ENCODE measurements around the gene PLEKHG7.

The PLEKHG7 gene

GRCh38 chr12:92707926-92708325, 5.1 kb downstream of the PLEKHG7 start:
- DNase-seq (ENCODE audit: low spot score): no peak

GRCh38 chr12:92715625-92716024, 12.8 kb downstream of the PLEKHG7 start:
- no peak for DNase-seq (ENCODE audit: low spot score)

DNA sequence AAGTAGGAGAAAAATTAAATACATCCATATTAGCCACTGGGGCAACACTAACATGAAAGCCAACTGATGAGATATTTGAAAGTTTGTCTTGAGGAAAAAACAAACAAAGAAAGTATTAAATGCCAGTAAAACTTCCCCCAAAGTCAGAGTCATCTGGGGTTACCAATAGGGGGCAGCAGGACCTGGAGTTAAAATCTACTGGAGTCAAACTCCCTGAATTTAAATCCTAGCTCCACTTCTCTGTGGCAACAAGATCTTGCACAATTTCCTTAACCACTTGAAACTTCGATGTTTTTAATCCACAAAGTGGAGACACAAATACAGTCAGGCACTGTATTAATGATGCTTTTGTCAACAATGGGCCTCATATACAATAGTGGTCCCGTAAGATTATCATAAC, 14.4 kb downstream of the PLEKHG7 start:
- no peak for DNase-seq (ENCODE audit: low spot score)

DNA sequence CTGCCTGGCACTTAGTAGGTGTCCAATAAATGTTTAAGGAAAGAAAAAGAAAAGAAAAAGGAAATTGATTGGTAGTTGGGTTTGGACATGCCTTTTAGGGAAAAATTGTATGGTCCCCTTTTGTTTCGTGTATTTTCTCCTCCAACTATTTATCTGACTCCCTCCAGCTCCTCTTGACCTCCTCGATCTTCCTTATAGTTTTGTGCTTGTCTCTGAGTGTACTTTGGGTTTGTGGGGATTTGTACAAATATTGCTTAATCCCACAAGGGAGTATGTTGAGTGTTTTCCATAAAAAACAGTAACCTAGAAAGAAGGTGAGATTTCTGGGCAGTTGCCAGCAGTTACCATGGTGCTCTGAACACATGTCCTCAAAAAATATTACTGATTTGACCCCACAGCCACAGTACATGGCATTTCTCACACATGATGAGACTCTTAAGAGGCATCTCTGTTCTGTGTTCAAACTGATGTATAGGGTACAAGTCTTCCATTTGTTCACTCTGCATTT, 15.7 kb downstream of the PLEKHG7 start:
- DNase-seq (ENCODE audit: low spot score): no peak

GRCh38 chr12:92719674-92720073, 16.9 kb downstream of the PLEKHG7 start:
- DNase-seq (ENCODE audit: low spot score): no peak

DNA sequence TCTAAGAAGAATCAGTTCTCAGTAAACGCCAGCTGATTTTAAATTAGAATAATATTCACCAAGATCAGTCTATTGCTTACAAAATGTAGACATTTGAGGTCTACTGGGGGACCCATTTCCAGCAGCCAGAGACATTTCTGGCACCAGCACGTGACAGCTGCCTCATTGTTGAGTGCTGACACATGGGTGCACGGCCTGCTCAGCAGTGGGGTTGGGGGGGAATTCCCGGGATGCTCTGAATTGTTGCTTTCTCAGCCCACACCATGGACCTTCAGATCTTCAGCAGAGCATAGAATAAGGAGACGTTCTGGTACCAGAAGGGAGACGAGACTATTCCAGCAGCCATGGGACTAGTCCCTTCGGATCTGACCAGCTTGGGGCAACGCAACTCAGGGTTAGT, 18.3 kb downstream of the PLEKHG7 start:
- DNase-seq (ENCODE audit: low spot score): no peak

DNA sequence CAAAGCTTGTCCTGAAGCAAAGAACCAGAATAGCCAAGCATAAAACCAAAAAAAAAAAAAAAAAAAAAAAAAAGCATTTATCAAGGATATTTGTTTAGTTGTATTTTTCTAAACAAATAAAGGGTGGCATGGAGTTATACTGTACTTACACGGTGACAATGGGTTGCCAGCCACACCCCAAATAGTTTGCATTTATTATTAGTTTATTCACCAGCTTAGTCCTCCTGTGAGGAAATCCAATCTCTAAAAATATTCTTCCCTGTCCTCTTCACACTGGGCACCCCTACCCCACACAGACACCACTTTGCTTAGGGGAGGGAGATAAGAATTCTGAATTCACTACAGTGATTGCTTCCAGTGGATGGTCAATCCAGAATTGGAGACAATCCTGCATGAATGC, 18.9 kb downstream of the PLEKHG7 start:
- no peak for DNase-seq (ENCODE audit: low spot score)

DNA sequence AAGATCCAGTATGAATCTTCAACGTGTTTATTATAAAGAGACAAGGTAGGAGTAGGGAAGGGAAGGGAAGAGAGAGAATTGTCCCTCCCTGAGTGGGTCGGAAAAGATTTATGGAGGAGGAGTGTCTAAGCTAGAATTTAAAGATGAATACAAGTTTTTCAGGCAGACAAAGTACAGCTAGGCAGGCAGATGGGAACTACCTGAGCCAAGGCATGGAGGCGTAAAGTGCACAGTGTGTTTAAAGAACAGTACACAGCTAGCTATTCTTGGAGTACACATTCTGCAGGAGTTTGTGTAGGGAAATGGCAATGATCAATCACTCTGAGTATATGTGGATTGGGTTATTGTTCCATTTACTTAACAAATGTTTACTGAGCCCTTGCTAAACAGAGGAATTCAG, 20.1 kb downstream of the PLEKHG7 start:
- no peak for DNase-seq (ENCODE audit: low spot score)

- no peak for DNase-seq (ENCODE audit: low spot score)
These were observed 24.1 kb downstream of the PLEKHG7 start for GRCh38 chr12:92726850-92727249.

DNA sequence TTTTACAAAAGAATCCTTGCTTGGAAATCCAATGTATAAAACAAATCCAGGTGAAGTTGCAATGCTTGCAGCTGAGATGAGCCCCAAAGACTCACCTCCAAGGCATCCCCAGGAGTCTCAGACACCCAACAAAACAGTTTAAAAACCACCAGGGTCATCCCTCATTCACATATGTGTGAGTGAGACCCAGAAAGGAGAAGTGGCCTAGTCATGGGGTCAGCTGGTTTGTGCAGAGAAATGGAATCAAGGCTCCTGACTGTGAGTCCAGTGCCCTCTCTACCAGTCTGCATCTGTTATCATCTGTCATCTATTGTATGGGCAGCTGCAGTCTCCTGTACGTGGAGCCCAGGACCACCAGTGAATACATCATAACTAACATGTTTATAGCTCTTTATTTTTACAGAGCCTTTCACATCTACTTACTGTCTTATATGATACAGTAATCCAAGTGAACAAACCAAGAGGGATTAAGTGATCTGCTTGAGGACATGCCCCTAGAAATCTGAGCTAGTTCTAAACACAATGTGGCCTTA, 27.1 kb downstream of the PLEKHG7 start:
- no peak for DNase-seq (ENCODE audit: low spot score)

DNA sequence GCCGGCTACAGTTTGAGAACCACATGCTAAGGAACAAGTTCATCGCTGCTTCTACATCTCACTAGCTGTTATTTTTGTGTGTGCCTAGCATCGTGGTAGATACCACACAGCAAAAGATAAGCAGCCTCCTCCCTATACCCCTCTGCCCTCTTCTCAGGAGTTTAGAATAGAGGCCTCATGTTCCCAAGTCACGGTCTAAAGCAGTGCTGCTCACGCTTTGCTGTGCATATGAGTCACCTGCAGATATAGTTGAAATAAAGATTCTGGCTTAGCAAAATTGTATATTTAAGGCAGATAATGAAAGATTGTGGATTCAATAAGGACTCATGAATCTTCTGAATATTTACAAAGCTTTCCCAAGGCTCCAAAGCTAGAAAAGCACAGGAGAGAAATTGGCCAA, 28.0 kb downstream of the PLEKHG7 start:
- DNase-seq (ENCODE audit: low spot score): no peak

DNA sequence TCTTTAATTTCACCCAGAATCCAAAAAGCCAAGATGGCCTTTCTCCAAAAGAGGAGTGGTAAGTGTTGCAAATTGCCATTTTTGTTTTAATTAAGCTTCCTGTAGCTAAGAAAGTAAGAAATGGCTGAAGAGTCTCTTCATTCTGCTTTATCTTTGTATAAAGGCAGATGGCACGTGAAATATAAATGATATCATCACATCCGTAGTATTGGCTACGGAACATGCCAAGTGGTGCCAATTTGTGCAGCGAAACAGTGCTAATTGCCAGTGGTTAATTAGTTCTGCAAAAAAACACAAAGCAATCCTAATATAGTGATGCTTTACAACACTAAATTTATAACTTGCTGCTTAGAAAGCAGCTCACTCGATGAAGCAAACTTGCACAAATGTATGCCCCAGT, 29.4 kb downstream of the PLEKHG7 start:
- no peak for DNase-seq (ENCODE audit: low spot score)

GRCh38 chr12:92732716-92733115, 29.9 kb downstream of the PLEKHG7 start:
- DNase-seq (ENCODE audit: low spot score): no peak

GRCh38 chr12:92733181-92733580, 30.4 kb downstream of the PLEKHG7 start:
- DNase-seq (ENCODE audit: low spot score): no peak

DNA sequence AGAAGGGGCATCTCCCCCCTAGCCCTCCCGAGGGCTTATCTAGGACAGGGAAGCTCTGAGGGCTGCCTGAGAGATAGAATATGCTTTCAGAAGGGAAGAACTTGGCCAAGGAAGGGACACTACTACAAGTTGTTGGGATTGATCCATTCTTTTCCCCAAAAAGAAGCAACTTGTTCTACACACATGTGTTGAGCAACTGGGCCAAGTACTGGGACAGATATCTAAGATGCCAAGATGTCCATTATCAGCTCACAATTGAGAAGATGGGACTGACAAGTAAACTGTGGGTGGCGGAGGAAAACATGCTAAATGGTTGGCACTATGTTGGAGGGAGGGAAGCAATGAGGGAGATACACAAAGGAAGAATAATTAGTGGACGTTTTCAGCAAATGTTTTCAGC, 30.9 kb downstream of the PLEKHG7 start:
- DNase-seq (ENCODE audit: low spot score): no peak

DNA sequence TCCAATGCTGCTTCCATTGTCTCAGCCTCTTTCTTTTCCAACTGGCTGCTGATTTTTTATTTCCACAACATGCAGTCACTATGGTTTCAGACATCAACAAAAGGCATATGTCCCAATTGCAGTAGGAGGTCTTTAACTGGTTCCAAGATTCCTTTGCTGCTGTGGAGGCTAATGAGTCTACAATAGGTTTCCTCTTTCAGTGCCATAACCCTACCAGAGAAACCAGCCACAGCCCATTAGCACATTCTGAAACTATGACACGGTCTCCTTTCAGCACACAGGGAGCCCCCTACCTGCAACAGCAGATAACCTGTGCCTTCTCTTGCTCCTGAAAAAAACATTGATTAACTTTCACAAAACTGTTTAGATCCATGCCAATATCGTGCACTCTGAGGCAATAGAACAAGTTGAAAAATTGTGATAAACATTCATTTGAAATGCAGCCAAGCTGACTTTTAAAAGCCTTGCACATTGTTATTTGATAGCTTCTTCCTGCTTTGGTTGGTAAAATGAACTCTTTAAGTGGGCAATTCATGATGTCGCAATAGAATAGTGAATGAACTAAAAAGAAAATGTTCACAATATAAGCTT, 32.4 kb downstream of the PLEKHG7 start:
- no peak for DNase-seq (ENCODE audit: low spot score)

DNA sequence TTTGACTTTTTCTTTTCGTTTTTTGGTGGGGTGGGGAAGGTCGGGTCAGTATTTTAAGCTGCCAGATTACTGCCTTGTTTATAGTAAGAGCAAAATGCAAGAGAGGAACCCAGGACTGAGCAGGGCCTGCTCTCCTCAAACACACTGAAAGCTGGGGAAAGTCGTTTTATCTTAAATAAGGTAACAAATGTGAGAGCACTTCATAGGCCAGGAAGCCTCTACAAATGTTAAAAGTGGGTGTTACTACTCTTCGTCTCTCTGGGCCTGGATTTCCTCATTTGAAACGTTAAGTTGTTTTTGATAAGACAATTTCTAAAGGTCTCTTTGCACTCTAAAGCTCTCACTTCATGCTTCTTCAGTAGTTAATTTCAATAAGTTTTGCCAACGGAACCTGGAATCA, 33.8 kb downstream of the PLEKHG7 start:
- DNase-seq (ENCODE audit: low spot score): no peak

GRCh38 chr12:92737855-92738850, 35.4 kb downstream of the PLEKHG7 start:
- DNase-seq (ENCODE audit: low spot score): no peak

DNA sequence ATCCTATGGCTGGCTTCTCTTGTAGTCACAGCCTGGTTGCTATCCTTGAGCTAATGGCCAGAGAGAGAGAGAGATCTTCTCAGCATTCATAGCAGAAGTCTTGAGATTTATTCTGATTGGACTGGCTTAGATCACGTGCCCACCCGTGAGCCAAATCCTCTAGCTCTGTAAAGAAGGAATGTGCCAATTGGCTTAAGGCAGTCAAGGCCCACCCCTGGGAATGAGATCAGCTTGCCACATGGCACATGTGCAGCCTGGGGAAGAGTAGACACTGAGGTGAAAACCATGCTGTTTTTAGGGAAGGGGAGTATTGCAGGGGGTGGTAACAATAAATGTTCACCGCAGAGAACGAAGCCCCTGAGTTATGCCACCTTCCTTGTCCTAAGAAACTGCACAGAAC, 36.3 kb downstream of the PLEKHG7 start:
- DNase-seq (ENCODE audit: low spot score): no peak

GRCh38 chr12:92740411-92740810, 37.6 kb downstream of the PLEKHG7 start:
- no peak for DNase-seq (ENCODE audit: low spot score)

GRCh38 chr12:92743026-92743425, 40.2 kb downstream of the PLEKHG7 start:
- DNase-seq (ENCODE audit: low spot score): no peak

DNA sequence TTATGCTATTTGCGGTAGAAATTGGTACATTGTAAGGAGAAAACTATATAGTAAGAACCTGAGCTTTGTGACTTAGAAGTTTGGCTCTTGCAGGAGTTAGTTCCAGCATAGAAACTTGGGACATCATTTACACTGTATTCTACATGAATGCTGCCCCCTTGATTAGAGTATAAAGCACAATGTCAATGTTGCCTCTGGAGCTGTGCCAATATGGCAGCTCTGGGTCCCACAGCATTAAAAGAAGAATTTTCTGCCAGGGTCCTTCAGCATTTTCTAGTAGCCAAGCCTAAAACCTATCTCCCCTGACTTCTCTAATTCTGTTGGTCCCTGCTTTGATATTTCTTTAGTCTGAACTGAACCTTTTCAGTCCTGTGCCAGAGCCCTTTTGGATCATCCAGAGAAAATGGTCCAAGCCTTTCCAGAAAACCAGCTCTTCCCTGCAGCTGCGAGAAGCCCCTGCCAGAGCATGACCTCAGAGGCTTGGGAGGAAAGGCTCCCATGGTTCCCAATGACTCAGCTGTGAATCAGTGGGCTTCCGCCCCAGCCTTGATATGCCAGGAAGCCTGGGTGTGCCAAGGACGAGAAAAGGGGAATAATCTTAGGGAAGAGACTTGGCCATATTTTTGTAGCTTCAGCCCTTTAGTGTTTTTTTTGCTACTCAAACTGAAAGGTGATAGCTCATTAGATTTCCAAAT, 43.2 kb downstream of the PLEKHG7 start:
- no peak for DNase-seq (ENCODE audit: low spot score)

Data from CD4-positive, alpha-beta T cell treated with Interleukin-15 for 4 hours (primary cell).